H9 (cell line): ENCODE results near the gene ARL11. TPM values are rescaled to one million over a fixed set of nuclear protein-coding genes. Genes with fewer than 3 reads are reported as not detected.

Experiments
- DNase-seq: peaks from one replicate; pipeline ENCODE4 v3.0.0-alpha.2; 2017
- H2AFZ ChIP-seq: one replicate; pipeline ENCODE4 v1.6.1; 2013; ENCODE audit warnings: mild to moderate bottlenecking, low read length, control low read depth, moderate library complexity
- H2AK5ac ChIP-seq: 2 replicates; pipeline ENCODE4 v1.6.1; 2013; ENCODE audit warnings: low read length, control low read depth, mixed read lengths; ENCODE audit not compliant: insufficient read length
- H2BK120ac ChIP-seq: one replicate; pipeline ENCODE4 v1.6.1; 2013; ENCODE audit warnings: low read depth, mild to moderate bottlenecking, low read length, control low read depth, inconsistent platforms; ENCODE audit not compliant: poor library complexity, severe bottlenecking
- H2BK12ac ChIP-seq: 2 replicates; pipeline ENCODE4 v1.6.1; 2013; ENCODE audit warnings: low read length, control low read depth, mixed read lengths, low read depth; ENCODE audit not compliant: insufficient read length
- H2BK15ac ChIP-seq: 2 replicates; pipeline ENCODE4 v1.6.1; 2013; ENCODE audit warnings: low read depth, low read length, control low read depth
- H2BK20ac ChIP-seq: one replicate; pipeline ENCODE4 v1.6.1; 2013; ENCODE audit warnings: low read depth, mild to moderate bottlenecking, low read length, control low read depth, inconsistent platforms; ENCODE audit not compliant: poor library complexity, severe bottlenecking
- H2BK5ac ChIP-seq: 2 replicates; pipeline ENCODE4 v1.6.1; 2013; ENCODE audit warnings: low read length, control low read depth, mixed read lengths; ENCODE audit not compliant: insufficient read length
- H3K14ac ChIP-seq: 2 replicates; pipeline ENCODE4 v1.6.1; 2013; ENCODE audit warnings: low read length, control low read depth; ENCODE audit not compliant: insufficient read depth
- H3K18ac ChIP-seq: 2 replicates; pipeline ENCODE4 v1.6.1; 2013; ENCODE audit warnings: low read depth, mild to moderate bottlenecking, mixed read lengths, low read length, control low read depth; ENCODE audit not compliant: insufficient read length
- H3K23ac ChIP-seq: 2 replicates; pipeline ENCODE4 v1.6.1; 2013; ENCODE audit warnings: low read length, control low read depth, mixed read lengths, low read depth; ENCODE audit not compliant: insufficient read length
- H3K23me2 ChIP-seq: 2 replicates; pipeline ENCODE4 v1.6.1; 2013; ENCODE audit warnings: low read depth, mild to moderate bottlenecking, mixed read lengths, low read length, control low read depth; ENCODE audit not compliant: insufficient read length, poor library complexity, severe bottlenecking
- H3K27ac ChIP-seq: 2 replicates; pipeline ENCODE4 v1.5.1; 2013; ENCODE audit warnings: low read length, control low read depth, mixed read lengths, low read depth; ENCODE audit not compliant: insufficient read length
- H3K27me3 ChIP-seq: 2 replicates; pipeline ENCODE4 v1.6.1; 2013; ENCODE audit warnings: low read length, control low read depth, inconsistent platforms; ENCODE audit not compliant: insufficient read depth
- H3K4ac ChIP-seq: 2 replicates; pipeline ENCODE4 v1.6.1; 2013; ENCODE audit warnings: low read depth, mild to moderate bottlenecking, control low read depth, inconsistent platforms, low read length, moderate library complexity
- H3K4me1 ChIP-seq: 2 replicates; pipeline ENCODE4 v1.6.1; 2013; ENCODE audit warnings: low read length, control low read depth, inconsistent platforms; ENCODE audit not compliant: insufficient read depth
- H3K4me2 ChIP-seq: 2 replicates; pipeline ENCODE4 v1.6.1; 2013; ENCODE audit warnings: low read length, control low read depth, mixed read lengths; ENCODE audit not compliant: insufficient read length, insufficient read depth
- H3K56ac ChIP-seq: 2 replicates; pipeline ENCODE4 v1.6.1; 2013; ENCODE audit warnings: low read depth, mild to moderate bottlenecking, mixed read lengths, low read length, control low read depth; ENCODE audit not compliant: insufficient read length
- H3K79me1 ChIP-seq: 2 replicates; pipeline ENCODE4 v1.6.1; 2013; ENCODE audit warnings: low read depth, mild to moderate bottlenecking, moderate library complexity, low read length, control low read depth, inconsistent platforms; ENCODE audit not compliant: insufficient read depth, poor library complexity, severe bottlenecking
- H3K79me2 ChIP-seq: 2 replicates; pipeline ENCODE4 v1.6.1; 2013; ENCODE audit warnings: low read length, control low read depth, inconsistent platforms; ENCODE audit not compliant: insufficient read depth
- H3K9ac ChIP-seq: 2 replicates; pipeline ENCODE4 v1.6.1; 2013; ENCODE audit warnings: low read length, control low read depth, mixed read lengths; ENCODE audit not compliant: insufficient read length; ENCODE audit errors: extremely low read depth
- H3K9me3 ChIP-seq: one replicate; pipeline ENCODE4 v1.6.1; 2013; ENCODE audit warnings: low read depth, low read length, inconsistent platforms; ENCODE audit not compliant: control insufficient read depth
- H3T11ph ChIP-seq: one replicate; pipeline ENCODE4 v1.6.1; 2013; ENCODE audit warnings: mild to moderate bottlenecking, low read length, control low read depth, inconsistent platforms
- H4K20me1 ChIP-seq: one replicate; pipeline ENCODE4 v1.6.1; 2013; ENCODE audit not compliant: control insufficient read depth, insufficient read length, insufficient read depth
- H4K5ac ChIP-seq: 2 replicates; pipeline ENCODE4 v1.6.1; 2013; ENCODE audit warnings: low read depth, mild to moderate bottlenecking, mixed read lengths, low read length, control low read depth; ENCODE audit not compliant: insufficient read length
- H4K8ac ChIP-seq: replicated peaks from 2 replicates; pipeline ENCODE4 v1.6.1; 2013; ENCODE audit warnings: low read length, control low read depth, mixed read lengths, low read depth; ENCODE audit not compliant: insufficient read length
- H4K91ac ChIP-seq: 2 replicates; pipeline ENCODE4 v1.6.1; 2013; ENCODE audit warnings: low read depth, mild to moderate bottlenecking, moderate library complexity, mixed read lengths, low read length, control low read depth; ENCODE audit not compliant: insufficient read length
- H3K27ac Mint-ChIP-seq, 3 experiments: 2 replicates in 2 of 3; 3 replicates in 1 of 3; pipeline ENCODE4 v1.8.0; 2020 to 2021; ENCODE audit warnings: mixed read lengths in 3 of 3, mild to moderate bottlenecking in 1 of 3, moderate library complexity in 1 of 3
- H3K27me3 Mint-ChIP-seq: 2 replicates; pipeline ENCODE4 v1.8.0; 2021; ENCODE audit warnings: low read depth, mild to moderate bottlenecking, moderate library complexity, mixed read lengths
- H3K36me3 Mint-ChIP-seq, 3 experiments: 2 replicates in 2 of 3; 3 replicates in 1 of 3; pipeline ENCODE4 v1.8.0; 2020 to 2021; ENCODE audit warnings: low read depth in 3 of 3, mixed read lengths in 3 of 3; ENCODE audit not compliant: insufficient read depth in 1 of 3
- H3K4me1 Mint-ChIP-seq, 2 experiments: 2 replicates each; pipeline ENCODE4 v1.8.0; 2020; ENCODE audit warnings: mixed read lengths in 2 of 2
- H3K4me3 Mint-ChIP-seq, 2 experiments: 2 replicates in 1 of 2; 3 replicates in 1 of 2; pipeline ENCODE4 v1.8.0; 2020 to 2021; ENCODE audit warnings: mild to moderate bottlenecking in 2 of 2, mixed read lengths in 2 of 2, moderate library complexity in 1 of 2
- H3K9me3 Mint-ChIP-seq, 2 experiments: 2 replicates in 1 of 2; 3 replicates in 1 of 2; pipeline ENCODE4 v1.8.0; 2020; ENCODE audit warnings: mild to moderate bottlenecking in 2 of 2, mixed read lengths in 2 of 2, moderate library complexity in 1 of 2
- CTCF ChIP-seq: fragments of 200-600 bp; sonication (generic); conservative IDR thresholded peaks from 3 replicates; pipeline ENCODE4 v1.8.0; 2021; ENCODE audit warnings: antibody characterized with exemption, mild to moderate bottlenecking
- WGBS: extraction: QIAGEN DNeasy Blood & Tissue Kit; methylation state at CpG from one replicate; pipeline ENCODE4 v1.1.7; 2013; ENCODE audit warnings: missing lambda C conversion rate, low lambda C conversion rate, mixed read lengths; ENCODE audit not compliant: insufficient read length; ENCODE audit errors: extremely low coverage; 5-methylcytosine and 5-hydroxymethylcytosine counted together
- total RNA-seq: library from RNA; stranded (reverse); gene quantifications from 2 replicates; pipeline ENCODE4 v1.2.1, GENCODE V29; 2021

ARL11 gene
- total RNA-seq, 1 experiment from 2014 or later, result 0.42 TPM

- Histone ChIP-seq H3K79me1 (no peaks in the 10 kb centered on the region), H3K9ac (no peak overlapping the region)
Observed at GRCh38 chr13:49630580-49630979, 2.3 kb downstream of the ARL11 start.

More at GRCh38 chr13:49630580-49630979, 2.3 kb downstream of the ARL11 start:
- no peak overlapping the region for H3T11ph ChIP-seq
- H3K4ac ChIP-seq, result no peak overlapping the region
- DNase-seq, result no peak
- H3K4me2 ChIP-seq, result no peak overlapping the region
- peaks cover 2% of the 10 kb centered on the region for H3K27me3 Mint-ChIP-seq
- no peak overlapping the region for H2BK15ac ChIP-seq
- H3K9me3 Mint-ChIP-seq, result no peaks in the 10 kb centered on the region
- no peaks in the 10 kb centered on the region for H3K36me3 Mint-ChIP-seq
- no peaks in the 10 kb centered on the region for H4K20me1 ChIP-seq
- no peak overlapping the region for H2AFZ ChIP-seq
- H3K56ac ChIP-seq, result no peak overlapping the region
- peaks cover 5% of the 10 kb centered on the region for H3K4me1 ChIP-seq
- H2BK120ac ChIP-seq, result no peak overlapping the region
- H3K27ac ChIP-seq, result no peak overlapping the region
- no peak overlapping the region for H4K5ac ChIP-seq
- peaks cover 15 to 32% of the 10 kb centered on the region in 2 experiments for H3K4me1 Mint-ChIP-seq
- no peak overlapping the region for H3K23ac ChIP-seq
- H2BK5ac ChIP-seq, result no peak overlapping the region
- WGBS, result no CpG with 5 or more reads among the region's 16 CpGs
- H3K9me3 ChIP-seq, result no peaks in the 10 kb centered on the region
- H3K27me3 ChIP-seq, result no peaks in the 10 kb centered on the region
- H2BK12ac ChIP-seq, result no peak overlapping the region
- no peak overlapping the region for H4K8ac ChIP-seq
- H3K4me3 Mint-ChIP-seq, result no peak overlapping the region
- H3K27ac Mint-ChIP-seq, result no peak overlapping the region
- TF ChIP-seq CTCF, result no peak
- no peak overlapping the region for H3K18ac ChIP-seq
- H2BK20ac ChIP-seq, result no peak overlapping the region
- H3K14ac ChIP-seq, result no peak overlapping the region
- no peaks in the 10 kb centered on the region for H3K79me2 ChIP-seq
- H4K91ac ChIP-seq, result no peak overlapping the region
- H3K23me2 ChIP-seq, result no peaks in the 10 kb centered on the region
- no peak overlapping the region for H2AK5ac ChIP-seq
